Activated CD4-positive, alpha-beta T cell treated with anti-CD3 and anti-CD28 coated beads for 36 hours (primary cell): ENCODE data around the gene WBP2NL. TPM values are rescaled to one million over a fixed set of nuclear protein-coding genes. Genes with fewer than 3 reads are reported as not detected.
"Not testable (repeated sequence)": the region's sequence is repeated elsewhere in the genome, so short reads cannot be mapped to it uniquely, and the experiment has no call there.

Experiments
- ATAC-seq: fragments of 200-7000 bp; cut with Tn5 transposase; one replicate; pipeline ENCODE4 v1.10.0; 2021; ENCODE audit warnings: mild to moderate bottlenecking, moderate library complexity
- CTCF ChIA-PET: fragments of 350-600 bp; sonication (Branson Sonifier 250); formaldehyde crosslinking; loops from one replicate; lab custom pipeline; 2021; ENCODE audit warnings: antibody characterized with exemption; lab: Charles Lee
- POLR2A ChIA-PET: fragments of 350-600 bp; sonication (Branson Sonifier 250); formaldehyde crosslinking; loops from one replicate; lab custom pipeline; 2021; ENCODE audit warnings: antibody characterized with exemption, inconsistent platforms; lab: Charles Lee
- DNase-seq: peaks from one replicate; pipeline ENCODE4 v3.0.0-alpha.2; 2020
- H3K27ac Mint-ChIP-seq: one replicate; pipeline ENCODE4 v1.8.0; 2021; ENCODE audit warnings: mixed read lengths
- H3K27me3 Mint-ChIP-seq: one replicate; pipeline ENCODE4 v1.8.0; 2021; ENCODE audit warnings: mixed read lengths
- H3K36me3 Mint-ChIP-seq: one replicate; pipeline ENCODE4 v1.8.0; 2021; ENCODE audit warnings: low read depth, mixed read lengths
- H3K4me1 Mint-ChIP-seq: one replicate; pipeline ENCODE4 v1.8.0; 2021; ENCODE audit warnings: mixed read lengths
- H3K4me3 Mint-ChIP-seq: one replicate; pipeline ENCODE4 v1.8.0; 2021; ENCODE audit warnings: mild to moderate bottlenecking, moderate library complexity, mixed read lengths
- H3K9me3 Mint-ChIP-seq: one replicate; pipeline ENCODE4 v1.8.0; 2021; ENCODE audit warnings: low read depth, mixed read lengths
- intact Hi-C, 2 experiments: fragments of 100-400 bp; cut with DNase I in 1 of 2; cut with micrococcal nuclease in 1 of 2; formaldehyde crosslinking; loops; one replicate each; pipeline versions ENCODE4 v1.14.2 to v1.15.1; 2022 to 2024; cut with DNase I, micrococcal nuclease
- total RNA-seq, 2 experiments: library from RNA; stranded (reverse); gene quantifications; one replicate each; pipeline ENCODE4 v1.2.3, GENCODE V29; 2021

Gene WBP2NL, protein sequence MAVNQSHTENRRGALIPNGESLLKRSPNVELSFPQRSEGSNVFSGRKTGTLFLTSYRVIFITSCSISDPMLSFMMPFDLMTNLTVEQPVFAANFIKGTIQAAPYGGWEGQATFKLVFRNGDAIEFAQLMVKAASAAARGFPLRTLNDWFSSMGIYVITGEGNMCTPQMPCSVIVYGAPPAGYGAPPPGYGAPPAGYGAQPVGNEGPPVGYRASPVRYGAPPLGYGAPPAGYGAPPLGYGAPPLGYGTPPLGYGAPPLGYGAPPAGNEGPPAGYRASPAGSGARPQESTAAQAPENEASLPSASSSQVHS
- under 1 TPM; 0.30 to 0.54 TPM for total RNA-seq

DNA sequence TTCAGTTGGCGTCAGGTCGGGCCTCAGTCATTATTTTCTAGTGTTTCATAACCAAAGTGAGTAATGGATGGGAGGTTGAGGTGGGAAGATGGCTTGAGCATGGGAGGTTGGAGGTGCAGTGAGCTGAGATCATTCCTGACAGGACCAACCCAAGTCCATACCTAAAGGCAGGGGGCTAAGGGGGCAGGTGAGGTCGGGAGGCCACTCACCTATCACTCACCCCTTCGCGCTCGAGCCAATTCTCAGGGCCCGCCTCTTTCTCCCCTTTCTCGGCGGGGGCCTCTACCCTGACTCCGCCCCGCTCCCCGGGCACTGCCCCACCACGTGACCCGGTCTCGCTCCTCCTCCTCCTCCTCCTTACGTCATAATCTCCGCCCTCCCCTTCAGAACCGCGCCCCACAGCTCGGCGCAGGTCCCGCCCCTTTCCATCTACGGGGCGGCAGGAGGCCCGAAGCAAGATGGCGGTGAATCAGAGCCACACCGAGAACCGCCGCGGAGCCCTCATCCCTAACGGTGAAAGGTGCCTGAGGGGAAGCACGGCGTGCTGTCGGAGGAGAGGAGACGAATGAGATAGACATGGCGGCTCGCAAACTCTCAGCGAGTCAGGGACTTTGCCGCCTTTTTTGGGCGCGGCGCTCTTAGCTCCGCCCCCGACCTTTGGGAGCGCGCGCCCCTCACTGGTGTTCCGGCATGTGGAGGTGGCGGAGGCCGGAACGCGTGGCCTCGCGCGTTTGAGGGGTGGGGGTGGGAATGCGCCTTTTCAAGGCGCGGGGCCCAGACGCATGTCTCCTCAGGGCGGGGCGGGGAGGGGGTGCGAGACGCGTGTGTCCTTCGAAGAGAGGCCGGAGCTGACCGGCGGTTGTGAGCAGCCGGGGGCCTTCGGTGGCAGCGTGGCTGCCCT lies at the start of gene WBP2NL:
Gene WBP2NL (plus strand): TSS at position 428 of the 901 bp plus-strand sequence. CDS start 31 bp downstream, at position 459.
- DNase-seq (peak; percentile 92), ATAC-seq (peak; percentile 97)
- H3K36me3 Mint-ChIP-seq, result peaks cover 14% of the 10 kb centered on the region
- ChIA-PET CTCF (interaction anchor here (1.1 kb wide), 1 partner anchor 11 kb away, joined by 4 read pairs; no protein-coding TSS in a partner anchor), POLR2A (interaction anchor here (0.5 to 1.4 kb wide), 7 partner anchors 92 to 616 kb away, joined by 3 to 7 read pairs (median 3); partner anchors contain the start of genes CCDC134, NDUFA6 and POLDIP3)
- intact Hi-C loops, result loop anchor here (1.0 to 10.0 kb wide), 8 partner anchors 33 to 502 kb away; partner anchors contain the start of genes NAGA (in 2 of the 2), SMDT1 (in 2 of the 2), CENPM (in 1 of the 2) and NDUFA6 (in 1 of the 2)
- peak within 1 kb of the TSS; percentile 97 for H3K27ac Mint-ChIP-seq
- peaks cover 20% of the 10 kb centered on the region for H3K4me1 Mint-ChIP-seq
- no peaks in the 10 kb centered on the region for H3K27me3 Mint-ChIP-seq
- peaks cover 11% of the 10 kb centered on the region for H3K9me3 Mint-ChIP-seq
- H3K4me3 Mint-ChIP-seq, result peak within 1 kb of the TSS; percentile 77

DNA sequence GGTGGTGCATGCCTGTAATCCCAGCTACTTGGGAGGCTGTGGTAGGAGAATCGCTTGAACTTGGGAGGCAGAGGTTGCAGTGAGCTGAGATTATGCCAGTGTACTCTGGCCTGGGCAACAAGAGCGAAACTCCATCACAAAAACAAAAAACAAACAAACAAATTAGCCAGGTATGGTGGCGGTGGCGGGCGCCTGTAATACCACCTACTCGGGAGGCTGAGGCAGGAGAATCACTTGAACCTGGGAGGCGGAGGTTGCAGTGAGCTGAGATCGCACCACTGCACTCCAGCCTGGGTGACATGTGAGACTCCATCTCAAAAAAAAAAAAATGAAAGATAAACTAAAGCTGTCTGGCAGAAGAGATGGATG lies 49.7 kb upstream of the WBP2NL start:
- Mint-ChIP-seq H3K36me3 (peaks cover 20% of the 10 kb centered on the region), H3K27ac (peak overlapping the region; percentile 14), H3K4me3 (peak overlapping the region; percentile 31), H3K4me1 (peaks cover 43% of the 10 kb centered on the region)
- intact Hi-C loops, result loop anchor here in 1 of 2 experiments (5.0 kb wide), 1 partner anchor 1312 kb away; the partner anchor contains the start of gene MRTFA
- DNase-seq, H3K27me3 Mint-ChIP-seq, POLR2A ChIA-PET, H3K9me3 Mint-ChIP-seq, ATAC-seq: not testable (repeated sequence)
- CTCF ChIA-PET, result interaction anchor here (1.9 kb wide), 1 partner anchor 8 kb away, joined by 5 read pairs; no protein-coding TSS in a partner anchor

DNA sequence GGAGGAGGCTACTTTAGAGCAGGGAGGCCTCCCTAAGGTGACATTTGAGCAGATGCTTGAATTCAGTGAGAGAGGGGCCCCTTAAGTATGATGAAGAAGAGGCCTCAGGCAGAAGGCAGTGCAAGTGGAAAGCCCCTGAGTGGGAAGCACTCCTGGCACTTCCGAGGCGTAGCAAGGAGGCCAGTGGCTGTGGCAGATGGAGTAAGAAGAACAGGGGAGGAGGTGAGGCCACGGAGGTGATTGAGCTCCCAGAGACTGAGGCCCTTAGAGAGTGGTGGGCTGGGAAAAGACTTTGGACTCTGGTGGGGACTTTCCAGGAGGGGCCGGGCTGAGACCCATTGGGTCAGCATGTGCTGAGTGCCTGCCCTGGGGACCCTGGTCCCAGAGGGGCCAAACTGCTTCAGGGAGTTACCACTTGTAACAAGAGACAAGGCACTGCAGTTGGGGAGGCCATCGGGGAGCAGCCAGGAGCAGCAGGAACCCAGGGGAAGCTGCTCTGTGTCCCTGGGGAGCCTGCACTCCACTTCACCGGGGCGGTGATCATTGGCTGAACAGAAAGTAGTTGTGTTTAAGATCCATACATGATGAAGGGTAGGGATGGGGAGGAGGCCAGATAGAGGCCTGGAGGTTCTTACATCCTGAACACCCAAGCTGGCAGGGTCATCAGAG lies 49.2 kb upstream of the WBP2NL start:
- DNase-seq (no peak), ATAC-seq (no peak)
- Mint-ChIP-seq H3K27me3 (no peaks in the 10 kb centered on the region), H3K4me1 (peaks cover 39% of the 10 kb centered on the region), H3K27ac (peak overlapping the region; percentile 14), H3K4me3 (peak overlapping the region; percentile 31), H3K36me3 (peaks cover 16% of the 10 kb centered on the region), H3K9me3 (no peaks in the 10 kb centered on the region)
- ChIA-PET CTCF (interaction anchor here (1.9 kb wide), 1 partner anchor 9 kb away, joined by 5 read pairs; no protein-coding TSS in a partner anchor), POLR2A (interaction anchor here (0.6 kb wide), 1 partner anchor 397 kb away, joined by 3 read pairs; no protein-coding TSS in a partner anchor)
- intact Hi-C loops, result loop anchor here in 1 of 2 experiments (5.0 kb wide), 1 partner anchor 1312 kb away; the partner anchor contains the start of gene MRTFA

DNA sequence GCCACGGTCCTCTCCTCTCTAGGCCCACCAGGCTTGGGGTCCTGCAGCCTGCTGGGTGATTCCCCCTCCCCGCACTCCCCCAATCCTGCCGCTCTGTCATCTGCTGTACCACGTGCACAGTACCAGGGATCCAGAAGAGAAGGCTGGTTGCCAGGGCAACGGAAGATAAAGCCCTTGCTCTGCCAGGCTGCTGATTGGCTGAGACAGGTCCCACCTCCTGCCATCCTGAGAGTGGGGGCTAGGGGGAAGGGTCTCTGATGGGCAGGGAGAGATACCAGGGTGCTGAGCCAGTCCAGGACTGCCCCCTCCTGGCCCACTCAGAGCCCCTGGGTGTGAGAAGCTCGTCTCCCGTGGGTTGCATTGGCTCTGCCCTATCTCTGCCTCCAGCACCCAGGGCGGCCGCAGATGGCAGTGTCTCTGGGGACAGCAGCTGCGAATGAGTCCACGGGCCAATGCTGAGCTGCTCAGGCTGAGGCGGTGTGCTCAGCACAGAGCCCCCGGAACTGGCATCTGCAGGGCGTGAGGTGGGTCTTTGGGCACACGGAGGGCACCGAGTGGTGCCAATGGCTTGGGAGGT lies 46.6 kb upstream of the WBP2NL start, which contains the start of gene SMIM45:
Gene SMIM45 (plus strand): TSS at position 253 of the 577 bp plus-strand sequence.
- DNase-seq (no peak), ATAC-seq (no peak)
- ChIA-PET CTCF (interaction anchor here (0.5 to 2.0 kb wide), 3 partner anchors 9 to 12 kb away, joined by 3 to 9 read pairs (median 3); no protein-coding TSS in a partner anchor), POLR2A (no interaction called here)
- intact Hi-C loops, result no loop called here
- Mint-ChIP-seq H3K27me3 (no peaks in the 10 kb centered on the region), H3K36me3 (no peaks in the 10 kb centered on the region), H3K27ac (no peak within 1 kb of the TSS), H3K9me3 (no peaks in the 10 kb centered on the region), H3K4me3 (no peak within 1 kb of the TSS), H3K4me1 (peaks cover 25% of the 10 kb centered on the region)

DNA sequence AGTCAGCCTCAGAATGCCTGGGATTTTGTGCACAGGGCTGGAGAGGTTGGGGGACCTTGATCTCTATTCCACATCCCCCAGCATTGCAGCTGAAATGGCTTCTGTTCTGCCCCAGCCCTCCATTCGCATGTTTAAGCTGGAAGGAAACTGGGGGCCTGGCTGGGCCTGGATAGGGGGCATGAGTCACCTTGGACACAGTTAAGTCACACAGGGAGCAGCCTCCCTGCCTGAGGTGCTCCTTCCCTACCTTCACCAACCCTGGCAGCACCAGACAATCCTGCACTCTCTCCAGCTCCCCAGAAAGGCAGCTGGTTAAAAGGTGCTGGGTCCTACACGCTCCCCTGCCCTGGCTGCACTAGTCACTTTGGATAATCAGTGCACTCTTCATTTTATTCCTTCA lies 45.9 kb upstream of the WBP2NL start:
- no peak for DNase-seq
- no peaks in the 10 kb centered on the region for H3K36me3 Mint-ChIP-seq
- ChIA-PET POLR2A (no interaction called here), CTCF (interaction anchor here (0.5 to 2.0 kb wide), 5 partner anchors 10 to 256 kb away, joined by 3 to 9 read pairs (median 3); no protein-coding TSS in a partner anchor)
- H3K9me3 Mint-ChIP-seq, result no peaks in the 10 kb centered on the region
- intact Hi-C loops, result no loop called here
- no peak for ATAC-seq
- no peaks in the 10 kb centered on the region for H3K27me3 Mint-ChIP-seq
- H3K27ac Mint-ChIP-seq, result no peak overlapping the region
- peaks cover 21% of the 10 kb centered on the region for H3K4me1 Mint-ChIP-seq
- no peak overlapping the region for H3K4me3 Mint-ChIP-seq

DNA sequence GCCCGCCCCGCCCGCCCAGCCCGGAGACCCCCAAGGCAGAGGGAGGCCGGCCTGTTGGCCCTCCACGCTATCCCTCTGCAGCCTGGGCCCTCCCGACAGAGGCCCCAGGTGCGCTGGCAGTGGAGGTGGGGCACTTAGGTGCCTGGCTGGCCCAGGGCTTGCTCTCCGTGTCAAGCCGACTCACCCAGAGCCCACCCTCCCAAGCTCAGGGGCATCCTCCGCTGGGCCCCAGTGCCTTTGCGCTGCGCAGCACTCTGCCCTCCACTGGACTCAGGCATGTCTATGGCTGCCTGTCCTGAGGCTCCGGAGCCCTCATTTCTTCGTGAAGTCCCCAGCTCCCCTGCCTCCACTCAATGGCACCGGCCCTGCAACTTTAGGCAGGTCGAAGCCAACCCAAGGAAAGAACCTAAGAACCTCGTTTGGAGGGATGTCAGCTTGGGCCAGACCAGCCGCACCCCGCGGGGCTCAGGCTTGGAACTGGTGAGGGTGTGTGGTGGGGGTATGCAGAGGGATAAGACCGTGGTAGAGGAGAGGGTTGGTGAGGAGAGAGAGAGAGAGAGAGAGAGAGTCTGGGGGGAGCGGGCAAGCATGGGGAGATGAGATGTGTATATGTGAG lies 40.5 kb upstream of the WBP2NL start:
- intact Hi-C loops, result loop anchor here in 1 of 2 experiments (1.0 kb wide), 2 partner anchors 136 to 261 kb away; no protein-coding TSS in a partner anchor
- Mint-ChIP-seq H3K9me3 (no peaks in the 10 kb centered on the region), H3K4me1 (peaks cover 2% of the 10 kb centered on the region), H3K4me3 (no peak overlapping the region), H3K27me3 (no peaks in the 10 kb centered on the region), H3K36me3 (no peaks in the 10 kb centered on the region), H3K27ac (no peak overlapping the region)
- ATAC-seq (peak; percentile 25), DNase-seq (no peak)
- ChIA-PET CTCF (interaction anchor here (0.9 to 1.9 kb wide), 6 partner anchors 12 to 260 kb away, joined by 3 to 4 read pairs (median 4); partner anchors contain the start of gene CCDC134), POLR2A (no interaction called here)

DNA sequence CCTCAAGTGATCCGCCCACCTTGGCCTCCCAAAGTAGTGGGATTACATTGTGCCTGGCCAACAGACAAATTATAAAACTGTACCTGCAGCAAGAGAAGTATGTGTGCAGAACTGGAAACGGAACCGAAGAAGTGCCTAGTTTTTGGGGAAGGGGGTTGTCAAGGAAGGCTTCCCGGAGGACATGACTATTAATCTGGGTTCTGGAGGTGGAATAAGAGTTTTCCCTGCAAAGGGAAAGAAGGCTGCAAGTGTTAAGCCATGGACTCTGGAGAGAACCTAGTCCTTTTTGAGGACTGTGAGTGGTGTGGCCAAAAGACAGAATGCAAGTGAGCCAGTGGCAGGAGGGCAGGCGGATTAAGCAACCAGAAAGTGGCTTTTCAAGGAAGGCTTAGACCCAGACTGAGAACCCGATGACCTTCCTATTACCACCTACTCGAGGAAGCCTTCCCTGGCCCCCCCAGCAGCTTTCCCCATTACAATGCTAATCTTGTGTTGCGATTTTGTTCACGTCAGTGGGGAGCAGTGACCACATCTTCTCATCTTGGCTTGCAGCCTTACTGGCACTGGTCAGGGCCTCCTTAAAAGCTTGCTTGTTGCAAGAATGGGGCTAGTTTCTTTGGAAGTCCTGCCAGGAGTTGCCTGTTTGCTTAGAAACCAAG lies 35.0 kb upstream of the WBP2NL start:
- ChIA-PET POLR2A (no interaction called here), CTCF (interaction anchor here (0.7 to 1.6 kb wide), 4 partner anchors 11 to 473 kb away, joined by 3 to 4 read pairs (median 4); no protein-coding TSS in a partner anchor)
- Mint-ChIP-seq H3K27ac (no peak overlapping the region), H3K36me3 (no peaks in the 10 kb centered on the region), H3K4me1 (peaks cover 5% of the 10 kb centered on the region), H3K27me3 (no peaks in the 10 kb centered on the region), H3K4me3 (no peak overlapping the region), H3K9me3 (no peaks in the 10 kb centered on the region)
- no peak for ATAC-seq
- intact Hi-C loops, result no loop called here
- no peak for DNase-seq

DNA sequence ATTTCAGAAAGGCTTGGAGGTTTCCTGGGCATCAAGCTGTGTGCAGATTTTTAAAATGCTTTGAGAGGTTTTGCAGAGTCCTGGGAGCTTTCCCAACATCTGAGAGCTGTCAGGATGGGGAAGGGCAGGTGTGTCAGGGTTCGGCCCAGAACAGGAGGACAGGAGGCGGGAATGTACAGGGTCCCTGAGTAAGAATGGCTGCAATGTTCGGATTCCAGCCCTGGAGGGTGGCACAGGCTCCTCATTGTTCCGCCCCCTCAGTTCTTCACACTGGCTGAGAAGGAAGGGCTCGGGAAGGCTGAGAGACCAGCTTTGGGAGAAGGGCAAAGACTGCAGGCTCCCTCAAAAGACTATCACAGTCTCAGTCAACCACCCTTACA lies 34.5 kb upstream of the WBP2NL start:
- CTCF ChIA-PET, result interaction anchor here (0.7 to 1.6 kb wide), 4 partner anchors 11 to 267 kb away, joined by 3 to 4 read pairs (median 3); no protein-coding TSS in a partner anchor
- DNase-seq (no peak), ATAC-seq (no peak)
- no peaks in the 10 kb centered on the region for H3K36me3 Mint-ChIP-seq
- no peak overlapping the region for H3K4me3 Mint-ChIP-seq
- H3K27me3 Mint-ChIP-seq, result no peaks in the 10 kb centered on the region
- intact Hi-C loops, result no loop called here
- POLR2A ChIA-PET, result no interaction called here
- peaks cover 5% of the 10 kb centered on the region for H3K4me1 Mint-ChIP-seq
- no peak overlapping the region for H3K27ac Mint-ChIP-seq
- H3K9me3 Mint-ChIP-seq, result no peaks in the 10 kb centered on the region

DNA sequence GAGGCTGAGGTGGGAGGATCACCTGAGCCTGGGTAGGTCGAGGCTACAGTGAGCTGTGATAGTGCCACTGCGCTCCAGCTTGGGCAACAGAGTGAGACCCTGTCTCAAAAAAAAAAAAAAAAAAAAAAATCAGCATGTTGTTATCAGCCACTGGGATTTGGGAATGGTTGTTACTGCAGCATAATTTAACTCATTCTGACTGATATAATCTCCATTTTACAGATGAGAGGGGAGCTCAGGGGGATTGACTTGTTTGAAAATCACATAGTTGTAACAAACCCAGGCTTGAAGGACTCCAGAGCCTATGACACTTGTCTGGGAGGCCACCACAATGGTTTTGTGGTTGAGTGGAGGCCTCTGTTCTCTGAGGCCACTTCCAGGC lies 32.4 kb upstream of the WBP2NL start:
- peaks cover 5% of the 10 kb centered on the region for H3K4me1 Mint-ChIP-seq
- POLR2A ChIA-PET, result no interaction called here

More for the DNA sequence above, 32.4 kb upstream of the WBP2NL start:
- no peak for ATAC-seq
- no peaks in the 10 kb centered on the region for H3K9me3 Mint-ChIP-seq
- no peaks in the 10 kb centered on the region for H3K27me3 Mint-ChIP-seq
- no peak overlapping the region for H3K4me3 Mint-ChIP-seq
- intact Hi-C loops, result loop anchor here (1.0 to 5.0 kb wide), 4 partner anchors 106 to 479 kb away; partner anchors contain the start of genes NAGA (in 1 of the 2) and PHETA2 (in 1 of the 2)
- no peaks in the 10 kb centered on the region for H3K36me3 Mint-ChIP-seq
- CTCF ChIA-PET, result interaction anchor here (0.6 to 1.6 kb wide), 10 partner anchors 21 to 269 kb away, joined by 3 to 4 read pairs (median 3); no protein-coding TSS in a partner anchor
- no peak overlapping the region for H3K27ac Mint-ChIP-seq
- no peak for DNase-seq
